Measurements from ENCODE around the gene GAS6. TPM values are rescaled to one million over a fixed set of nuclear protein-coding genes. Genes with fewer than 3 reads are reported as not detected.

Gene GAS6
- total RNA-seq, 1 donor from 2014 or later: 502 TPM

DNA sequence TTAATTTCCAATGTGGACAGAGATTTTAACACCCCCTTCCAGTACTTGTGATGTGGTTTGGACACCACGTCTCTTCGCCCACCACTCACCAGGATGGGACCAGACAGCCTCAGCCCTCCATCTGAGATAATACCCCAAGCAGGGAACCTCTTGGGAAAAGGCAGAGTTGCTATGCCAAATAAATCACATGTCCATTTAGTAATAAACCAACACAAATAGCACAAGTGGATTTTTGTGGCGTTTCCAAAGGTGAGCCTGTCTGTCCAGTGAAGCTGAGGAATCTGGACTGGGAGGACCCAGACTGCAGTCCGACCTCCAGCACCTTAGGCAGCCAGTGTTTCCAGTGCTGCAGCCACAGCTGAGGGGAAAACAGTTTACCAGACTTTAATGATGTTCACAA lies 34.1 kb upstream of the GAS6 start:
- H3K4me1 ChIP-seq: peaks cover under 1 to 23% of the 10 kb centered on the region in 2 donors
- H3K9me3 ChIP-seq: no peaks in the 10 kb centered on the region
- peak overlapping the region in 1 of 2 donors; percentile 48 for H3K27ac ChIP-seq
- no peaks in the 10 kb centered on the region for H3K27me3 ChIP-seq
- intact Hi-C loops (cut with DNase I): no loop called here
- TF ChIP-seq CTCF (IDR thresholded peaks at IDR 0.05): no peak
- H3K36me3 ChIP-seq: no peaks in the 10 kb centered on the region
- DNase-seq (ENCODE audit: low spot score in 2 of 2): no peak
- H3K4me3 ChIP-seq: no peak overlapping the region

DNA sequence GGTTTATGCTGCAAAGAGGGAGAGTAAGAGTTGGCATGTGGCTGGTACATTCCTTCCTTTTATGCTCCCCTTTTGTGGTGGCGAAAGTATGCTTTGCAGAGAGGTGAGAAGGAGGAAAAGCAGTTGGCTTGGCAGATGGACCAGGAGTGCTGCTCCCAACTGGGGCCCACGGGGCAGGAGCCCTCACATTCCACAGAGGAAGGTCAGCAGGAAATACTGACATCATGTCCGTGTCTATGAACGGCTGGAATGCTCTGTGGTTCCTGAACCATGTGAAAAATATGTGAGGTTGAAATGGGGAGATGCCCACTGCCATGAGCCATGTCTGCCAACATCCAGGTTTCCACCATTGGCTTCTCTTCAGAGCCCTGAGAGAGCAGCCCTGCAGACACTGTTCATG lies 33.3 kb upstream of the GAS6 start:
- H3K27ac ChIP-seq: peak overlapping the region; percentile 47 to 48
- intact Hi-C loops (cut with DNase I): no loop called here
- DNase-seq (ENCODE audit: low spot score in 2 of 2): peak in 1 of 2 donors; percentile 72

DNA sequence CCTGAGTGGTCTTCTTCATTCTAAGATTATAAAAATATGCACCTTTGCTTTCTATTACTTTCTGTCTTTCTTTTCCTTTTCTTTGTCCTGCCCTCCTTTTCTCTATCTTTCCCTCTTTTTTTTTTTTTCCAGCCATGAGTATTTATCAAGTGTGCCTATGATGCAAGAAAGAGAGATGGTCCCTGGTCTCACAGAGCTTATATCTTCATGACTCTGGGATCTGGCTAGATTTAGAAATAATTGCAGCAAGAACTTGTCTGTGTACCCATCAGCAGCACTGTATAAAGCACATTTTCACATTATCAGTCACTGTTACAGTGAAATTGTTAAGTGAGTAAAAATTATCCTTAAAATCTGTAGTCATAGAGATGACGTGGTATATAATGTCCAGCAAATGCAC lies 31.6 kb upstream of the GAS6 start:
- Histone ChIP-seq H3K9me3 (peaks cover 0 to 5% of the 10 kb centered on the region in 2 donors), H3K27me3 (no peaks in the 10 kb centered on the region), H3K4me3 (no peak overlapping the region), H3K36me3 (no peaks in the 10 kb centered on the region), H3K4me1 (peaks cover 0 to 7% of the 10 kb centered on the region in 2 donors), H3K27ac (no peak overlapping the region)
- DNase-seq (ENCODE audit: low spot score in 2 of 2): no peak
- intact Hi-C loops (cut with DNase I): no loop called here
- TF ChIP-seq CTCF (IDR thresholded peaks at IDR 0.05): no peak

More for the DNA sequence above, 33.3 kb upstream of the GAS6 start:
- Histone ChIP-seq H3K36me3 (no peaks in the 10 kb centered on the region), H3K4me3 (no peak overlapping the region), H3K27me3 (no peaks in the 10 kb centered on the region), H3K4me1 (peaks cover 0 to 21% of the 10 kb centered on the region in 2 donors), H3K9me3 (peaks cover 0 to 2% of the 10 kb centered on the region in 2 donors)
- no peak for TF ChIP-seq CTCF (IDR thresholded peaks at IDR 0.05)

- Histone ChIP-seq H3K9me3 (peaks cover 0 to 5% of the 10 kb centered on the region in 2 donors), H3K4me1 (peaks cover 4 to 14% of the 10 kb centered on the region in 2 donors), H3K36me3 (no peaks in the 10 kb centered on the region), H3K4me3 (no peak overlapping the region), H3K27ac (peak overlapping the region; percentile 33 to 35), H3K27me3 (no peaks in the 10 kb centered on the region)
- no peak for DNase-seq (ENCODE audit: low spot score in 2 of 2)
- no peak for TF ChIP-seq CTCF (IDR thresholded peaks at IDR 0.05)
- intact Hi-C loops (cut with DNase I): no loop called here
Observed at GRCh38 chr13:113890774-113891480, 27.1 kb upstream of the GAS6 start.

GRCh38 chr13:113889467-113889866 lies 25.6 kb upstream of the GAS6 start:
- peaks cover 4 to 16% of the 10 kb centered on the region in 2 donors for H3K4me1 ChIP-seq
- TF ChIP-seq CTCF (IDR thresholded peaks at IDR 0.05): no peak
- no peak overlapping the region for H3K27ac ChIP-seq
- no peaks in the 10 kb centered on the region for H3K27me3 ChIP-seq
- no peak overlapping the region for H3K4me3 ChIP-seq
- H3K9me3 ChIP-seq: peaks cover 0 to 5% of the 10 kb centered on the region in 2 donors
- intact Hi-C loops (cut with DNase I): no loop called here
- no peaks in the 10 kb centered on the region for H3K36me3 ChIP-seq
- no peak for DNase-seq (ENCODE audit: low spot score in 2 of 2)
